GM12878 (cell line): ENCODE data around the gene DDX24. TPM values are rescaled to one million over a fixed set of nuclear protein-coding genes. Genes with fewer than 3 reads are reported as not detected.

Experiments used
- ATAC-seq: fragments of 200-7000 bp; cut with Tn5 transposase; 3 replicates; pipeline ENCODE4 v1.9.1; 2020; ENCODE audit warnings: mild to moderate bottlenecking, moderate library complexity
- BruUV-seq: library from RNA; stranded (reverse); fragments of 400-500 nt; replicated peaks from 2 replicates; lab custom pipeline; 2021; lab: Mats Ljungman, UMichigan
- CTCF ChIA-PET: fragments of 300-600 bp; sonication (Branson Sonifier 250); formaldehyde crosslinking; extraction: SDS; loops from one replicate; lab custom pipeline; 2021; ENCODE audit warnings: inconsistent platforms; lab: Yijun Ruan, JAX
- POLR2A ChIA-PET: fragments of 350-600 bp; formaldehyde crosslinking; extraction: SDS; loops from one replicate; lab custom pipeline; 2021; ENCODE audit warnings: inconsistent platforms; lab: Charles Lee
- RAD21 ChIA-PET: fragments of 300-600 bp; sonication (Branson Sonifier 250); formaldehyde crosslinking; loops from one replicate; lab custom pipeline; 2023; ENCODE audit warnings: antibody characterized with exemption; ENCODE audit not compliant: unreplicated experiment; lab: Charles Lee
- SMC1A ChIA-PET: fragments of 300-600 bp; sonication (Branson Sonifier 250); formaldehyde crosslinking; loops from one replicate; lab custom pipeline; 2023; ENCODE audit not compliant: unreplicated experiment, uncharacterized antibody; lab: Charles Lee
- DNase-seq: peaks from one replicate; pipeline ENCODE4 v3.0.0-alpha.2; 2011; ENCODE audit warnings: low read depth, low spot score
- FAIRE-seq: peaks from 3 replicates; lab custom pipeline; 2011; peaks lifted over from hg19 to GRCh38; lab: Jason Lieb, UNC
- H2AFZ ChIP-seq: 2 replicates; pipeline ENCODE4 v1.6.0; 2011; ENCODE audit warnings: low read depth, low read length, control low read depth; ENCODE audit not compliant: control insufficient read depth
- H3K27ac ChIP-seq: 2 replicates; pipeline ENCODE4 v1.5.1; 2011; ENCODE audit warnings: control low read depth; ENCODE audit not compliant: control insufficient read depth, insufficient read depth
- H3K27me3 ChIP-seq, 2 experiments: replicated peaks in 1 of 2; 2 replicates each; pipeline versions ENCODE4 v1.6.0 to v1.6.1; 2011; ENCODE audit warnings: low read length in 1 of 2; ENCODE audit not compliant: control insufficient read depth in 2 of 2, insufficient read depth in 2 of 2
- H3K36me3 ChIP-seq, 2 experiments: 2 replicates each; pipeline ENCODE4 v1.5.1; 2011; ENCODE audit warnings: low read length in 1 of 2; ENCODE audit not compliant: control insufficient read depth in 2 of 2, insufficient read depth in 2 of 2
- H3K4me1 ChIP-seq: 2 replicates; pipeline ENCODE4 v1.6.1; 2011; ENCODE audit warnings: mild to moderate bottlenecking, low read length, moderate library complexity, mixed read lengths; ENCODE audit not compliant: control insufficient read depth, insufficient read depth
- H3K4me2 ChIP-seq: 2 replicates; pipeline ENCODE4 v1.6.0; 2011; ENCODE audit warnings: control low read depth; ENCODE audit not compliant: control insufficient read depth, insufficient read depth
- H3K4me3 ChIP-seq: fragments of 200-600 bp; sonication (generic); 2 replicates; pipeline ENCODE4 v1.5.1; 2016
- H3K79me2 ChIP-seq: 2 replicates; pipeline ENCODE4 v1.6.0; 2011; ENCODE audit warnings: low read length; ENCODE audit not compliant: control insufficient read depth, insufficient read depth
- H3K9ac ChIP-seq: 2 replicates; pipeline ENCODE4 v1.8.0; 2011; ENCODE audit warnings: low read length, control low read depth, mixed read lengths; ENCODE audit not compliant: control insufficient read depth, insufficient read depth
- H3K9me3 ChIP-seq: replicated peaks from 3 replicates; pipeline ENCODE4 v1.5.1; 2011; ENCODE audit warnings: mild to moderate bottlenecking, low read length; ENCODE audit not compliant: control insufficient read depth, insufficient read depth
- H4K20me1 ChIP-seq: 2 replicates; pipeline ENCODE4 v1.6.0; 2011; ENCODE audit not compliant: control insufficient read depth, insufficient read depth
- BHLHE40 ChIP-seq, 2 experiments: fragments of 450-650 bp in 1 of 2; IDR thresholded peaks; 2 replicates each; pipeline ENCODE4 v1.6.1; 2011 to 2017; ENCODE audit warnings: low read depth in 2 of 2, borderline replicate concordance in 1 of 2, improper control_type of control experiment in 1 of 2, low read length in 1 of 2, mild to moderate bottlenecking in 1 of 2
- ESRRA ChIP-seq: IDR thresholded peaks from 2 replicates; pipeline ENCODE4 v1.6.1; 2012; ENCODE audit warnings: mild to moderate bottlenecking, low read length, improper control_type of control experiment
- NR2F1 ChIP-seq: fragments of 450-650 bp; conservative IDR thresholded peaks from 2 replicates; pipeline ENCODE4 v1.6.1; 2017; ENCODE audit warnings: mild to moderate bottlenecking
- SUPT20H ChIP-seq: IDR thresholded peaks from 2 replicates; pipeline ENCODE4 v1.6.1; 2011; ENCODE audit warnings: low read depth, mild to moderate bottlenecking, low read length, moderate library complexity, borderline replicate concordance; ENCODE audit not compliant: control insufficient read depth
- ZNF217 ChIP-seq: fragments of 450-650 bp; IDR thresholded peaks from 2 replicates; pipeline ENCODE4 v1.6.1; 2017; ENCODE audit warnings: antibody characterized with exemption, mild to moderate bottlenecking
- ZNF592 ChIP-seq: fragments of 450-650 bp; IDR thresholded peaks from 2 replicates; pipeline ENCODE4 v1.6.1; 2017; ENCODE audit warnings: mild to moderate bottlenecking, moderate library complexity
- WGBS: methylation state at CpG from one replicate; pipeline ENCODE4 v1.1.6; 2016; ENCODE audit warnings: low lambda C conversion rate; ENCODE audit not compliant: insufficient replicate concordance, insufficient coverage; ENCODE audit errors: missing lambda C conversion rate; 5-methylcytosine and 5-hydroxymethylcytosine counted together
- in situ Hi-C: fragments of 300-500 bp; cut with MboI; formaldehyde crosslinking; loops from 9 replicates; pipeline ENCODE4 v1.14.3; 2018; ENCODE audit warnings: mixed read lengths
- intact Hi-C: fragments of 100-400 bp; cut with micrococcal nuclease; formaldehyde crosslinking; loops from one replicate; pipeline ENCODE4 v1.14.2; 2022; ENCODE audit not compliant: unreplicated experiment
- polyA plus RNA-seq, 11 experiments: library from polyadenylated mRNA; depleted of rRNA in 4 of 11; unstranded in 6 of 11; stranded (reverse) in 5 of 11; fragments of >200 nt; fragmentation: Nextera tagmentation in 4 of 11; fragmentation: Illumina TruSeq in 1 of 11; extraction: Ambion mirVana in 4 of 11; extraction: Trizol in 1 of 11; gene quantifications; 1 replicate in 1 of 11; 2 replicates in 10 of 11; pipeline versions ENCODE4 v1.2.1 to v1.2.3, GENCODE V29; 2011 to 2016; ENCODE audit warnings: inconsistent platforms in 2 of 11, missing spikeins in 2 of 11, low read depth in 1 of 11
- total RNA-seq, 4 experiments: library from RNA; depleted of rRNA in 3 of 4; stranded (reverse); fragments of >200 nt in 3 of 4; fragmentation: Illumina TruSeq in 1 of 4; extraction: Trizol in 1 of 4; gene quantifications; 2 replicates each; pipeline versions ENCODE4 v1.2.1 to v1.2.3, GENCODE V29; 2013 to 2021

Gene DDX24
- total and polyA plus RNA-seq, 10 of the 15 experiments (the other 5 are each of a cell fraction or from before 2014, with no cell fraction given), result 137 to 266 (median 184) TPM

- TF ChIP-seq ZNF217, result peak; percentile 91; the same call in 1 of the 2 replicates
Measured at GRCh38 chr14:93999573-93999972, 81.4 kb downstream of the DDX24 start (continued).

GRCh38 chr14:93998871-93999403, 82.1 kb downstream of the DDX24 start:
- Histone ChIP-seq H3K36me3 (no peaks in the 10 kb centered on the region), H3K4me1 (peaks cover 26% of the 10 kb centered on the region), H3K4me2 (no peak overlapping the region), H2AFZ (no peak overlapping the region), H3K9me3 (no peaks in the 10 kb centered on the region), H3K27ac (no peak overlapping the region), H4K20me1 (no peaks in the 10 kb centered on the region), H3K9ac (no peak overlapping the region), H3K27me3 (no peaks in the 10 kb centered on the region), H3K79me2 (no peaks in the 10 kb centered on the region), H3K4me3 (no peak overlapping the region)
- ChIA-PET SMC1A (interaction anchor here (0.6 to 7.3 kb wide), 21 partner anchors 8 to 344 kb away, joined by 3 to 180 read pairs (median 6); partner anchors contain the start of gene ASB2), CTCF (interaction anchor here (0.6 to 16.9 kb wide), 22 partner anchors 8 to 822 kb away, joined by 3 to 541 read pairs (median 7); partner anchors contain the start of gene ASB2), POLR2A (interaction anchor here (1.0 to 3.4 kb wide), 13 partner anchors 8 to 59 kb away, joined by 3 to 33 read pairs (median 9); no protein-coding TSS in a partner anchor), RAD21 (interaction anchor here (0.9 to 9.3 kb wide), 15 partner anchors 9 to 138 kb away, joined by 3 to 344 read pairs (median 21); partner anchors contain the start of genes ASB2 and OTUB2)
- intact Hi-C loops (no loop called here), in situ Hi-C loops (no loop called here)
- BruUV-seq, result no TSS peak
- WGBS, result 62% methylated on average over 7 of the region's 7 CpGs
- ATAC-seq (peak; percentile 10; the same call in 2 of the 3 replicates), DNase-seq (no peak), FAIRE-seq (no peak)
- no peak for TF ChIP-seq SUPT20H
- TF ChIP-seq ESRRA, result peak; percentile 59; the same call in 1 of the 2 replicates
- TF ChIP-seq NR2F1, result peak; percentile 21; the same call in 1 of the 2 replicates
- TF ChIP-seq ZNF592, result 0 out of 2 replicates have a peak, but pooled peaks have one; percentile 5
- TF ChIP-seq BHLHE40 (IDR thresholded peaks at IDR 0.05; ENCODE audit: borderline replicate concordance in 1 of 2, low read depth in 2 of 2, low read length in 1 of 2), result peak in 1 of 2 experiments; percentile 40; a peak in 1 of 4 replicates

Other genes starting within 250 kb of the DDX24 start
Only the 7 nearest of the 10 such genes appear.
- 46.4 and 53.5 TPM in 2 replicates for gene ASB2, start 104.6 kb downstream of the DDX24 start, total RNA-seq (2014; rRNA removed)
- gene ASB2, start 104.6 kb downstream of the DDX24 start, total RNA-seq (2014; rRNA removed; fragmentation: Illumina TruSeq; extraction: Trizol), result 21.5 and 26.9 TPM in 2 replicates
- 40.0 and 40.4 TPM in 2 replicates for gene ASB2, start 104.6 kb downstream of the DDX24 start, total RNA-seq (2021)
- 8.5 and 16.9 TPM in 2 replicates for gene ASB2, start 104.6 kb downstream of the DDX24 start, polyA plus RNA-seq (2011; rRNA removed)
- gene ASB2, start 104.6 kb downstream of the DDX24 start, polyA plus RNA-seq (2014; fragmentation: Illumina TruSeq; extraction: Trizol), result 12.3 and 21.9 TPM in 2 replicates
- gene ASB2, start 104.6 kb downstream of the DDX24 start, polyA plus RNA-seq (2014; fragmentation: Nextera tagmentation; extraction: Ambion mirVana), result 1 to 10 TPM; 3.0 to 7.4 TPM
- 50.0 and 54.5 TPM in 2 replicates for gene ASB2, start 104.6 kb downstream of the DDX24 start, polyA plus RNA-seq (2014; rRNA removed)
- gene ASB2, start 104.6 kb downstream of the DDX24 start, polyA plus RNA-seq (2016; fragmentation: Nextera tagmentation; extraction: Ambion mirVana), result 10 to 100 TPM; 51.7 to 54.8 TPM
- not detected in 2 replicates for gene CCDC197, start 83.9 kb downstream of the DDX24 start, total RNA-seq (2014; rRNA removed)
- not detected in 2 replicates for gene CCDC197, start 83.9 kb downstream of the DDX24 start, total RNA-seq (2014; rRNA removed; fragmentation: Illumina TruSeq; extraction: Trizol)
- not detected in 2 replicates for gene CCDC197, start 83.9 kb downstream of the DDX24 start, total RNA-seq (2021)
- gene CCDC197, start 83.9 kb downstream of the DDX24 start, polyA plus RNA-seq (2011; rRNA removed), result 0.12 and 0.16 TPM in 2 replicates
- not detected in 2 replicates for gene CCDC197, start 83.9 kb downstream of the DDX24 start, polyA plus RNA-seq (2014; fragmentation: Illumina TruSeq; extraction: Trizol)
- gene CCDC197, start 83.9 kb downstream of the DDX24 start, polyA plus RNA-seq (2014; fragmentation: Nextera tagmentation; extraction: Ambion mirVana), result not detected
- not detected in 2 replicates for gene CCDC197, start 83.9 kb downstream of the DDX24 start, polyA plus RNA-seq (2014; rRNA removed)
- not detected for gene CCDC197, start 83.9 kb downstream of the DDX24 start, polyA plus RNA-seq (2016; fragmentation: Nextera tagmentation; extraction: Ambion mirVana)
- 0.49 and 0.56 TPM in 2 replicates for gene OTUB2, start 54.9 kb downstream of the DDX24 start, total RNA-seq (2014; rRNA removed)
- gene OTUB2, start 54.9 kb downstream of the DDX24 start, total RNA-seq (2014; rRNA removed; fragmentation: Illumina TruSeq; extraction: Trizol), result 0.40 and 0.46 TPM in 2 replicates
- gene OTUB2, start 54.9 kb downstream of the DDX24 start, total RNA-seq (2021), result 0.46 and 0.77 TPM in 2 replicates
- 0.36 and 0.48 TPM in 2 replicates for gene OTUB2, start 54.9 kb downstream of the DDX24 start, polyA plus RNA-seq (2011; rRNA removed)
- gene OTUB2, start 54.9 kb downstream of the DDX24 start, polyA plus RNA-seq (2014; fragmentation: Illumina TruSeq; extraction: Trizol), result 0.41 and 0.47 TPM in 2 replicates
- under 1 TPM; 0.05 to 0.18 TPM for gene OTUB2, start 54.9 kb downstream of the DDX24 start, polyA plus RNA-seq (2014; fragmentation: Nextera tagmentation; extraction: Ambion mirVana)
- gene OTUB2, start 54.9 kb downstream of the DDX24 start, polyA plus RNA-seq (2014; rRNA removed), result 0.26 and 0.49 TPM in 2 replicates
- gene OTUB2, start 54.9 kb downstream of the DDX24 start, polyA plus RNA-seq (2016; fragmentation: Nextera tagmentation; extraction: Ambion mirVana), result under 1 TPM; 0.25 to 0.82 TPM
- gene IFI27L1, start 108 bp upstream of the DDX24 start, total RNA-seq (2014; rRNA removed), result 22.0 and 29.9 TPM in 2 replicates
- 22.5 and 28.1 TPM in 2 replicates for gene IFI27L1, start 108 bp upstream of the DDX24 start, total RNA-seq (2014; rRNA removed; fragmentation: Illumina TruSeq; extraction: Trizol)
- gene IFI27L1, start 108 bp upstream of the DDX24 start, total RNA-seq (2021), result 34.7 TPM in 2 replicates
- 17.5 and 22.1 TPM in 2 replicates for gene IFI27L1, start 108 bp upstream of the DDX24 start, polyA plus RNA-seq (2011; rRNA removed)
- 10.1 and 17.4 TPM in 2 replicates for gene IFI27L1, start 108 bp upstream of the DDX24 start, polyA plus RNA-seq (2014; fragmentation: Illumina TruSeq; extraction: Trizol)
- gene IFI27L1, start 108 bp upstream of the DDX24 start, polyA plus RNA-seq (2014; fragmentation: Nextera tagmentation; extraction: Ambion mirVana), result 10 to 100 TPM; 27.3 to 28.2 TPM
- 28.0 and 33.0 TPM in 2 replicates for gene IFI27L1, start 108 bp upstream of the DDX24 start, polyA plus RNA-seq (2014; rRNA removed)
- gene IFI27L1, start 108 bp upstream of the DDX24 start, polyA plus RNA-seq (2016; fragmentation: Nextera tagmentation; extraction: Ambion mirVana), result 10 to 100 TPM; 34.3 to 38.8 TPM
- gene IFI27, start 29.5 kb upstream of the DDX24 start, total RNA-seq (2014; rRNA removed), result 1.6 TPM in 2 replicates
- 0.97 and 1.4 TPM in 2 replicates for gene IFI27, start 29.5 kb upstream of the DDX24 start, total RNA-seq (2014; rRNA removed; fragmentation: Illumina TruSeq; extraction: Trizol)
- gene IFI27, start 29.5 kb upstream of the DDX24 start, total RNA-seq (2021), result 2.0 and 2.9 TPM in 2 replicates
- gene IFI27, start 29.5 kb upstream of the DDX24 start, polyA plus RNA-seq (2011; rRNA removed), result 31.3 and 45.5 TPM in 2 replicates
- 1.1 and 1.5 TPM in 2 replicates for gene IFI27, start 29.5 kb upstream of the DDX24 start, polyA plus RNA-seq (2014; fragmentation: Illumina TruSeq; extraction: Trizol)
- gene IFI27, start 29.5 kb upstream of the DDX24 start, polyA plus RNA-seq (2014; fragmentation: Nextera tagmentation; extraction: Ambion mirVana), result 1 to 10 TPM; 3.7 to 4.7 TPM
- gene IFI27, start 29.5 kb upstream of the DDX24 start, polyA plus RNA-seq (2014; rRNA removed), result 1.3 TPM in 2 replicates
- 1 to 10 TPM; 3.8 to 5.2 TPM for gene IFI27, start 29.5 kb upstream of the DDX24 start, polyA plus RNA-seq (2016; fragmentation: Nextera tagmentation; extraction: Ambion mirVana)
- 109 and 134 TPM in 2 replicates for gene IFI27L2, start 48.4 kb upstream of the DDX24 start, total RNA-seq (2014; rRNA removed)
- 46.9 and 54.2 TPM in 2 replicates for gene IFI27L2, start 48.4 kb upstream of the DDX24 start, total RNA-seq (2014; rRNA removed; fragmentation: Illumina TruSeq; extraction: Trizol)
- gene IFI27L2, start 48.4 kb upstream of the DDX24 start, total RNA-seq (2021), result 59.5 and 66.9 TPM in 2 replicates
- 21.0 and 41.9 TPM in 2 replicates for gene IFI27L2, start 48.4 kb upstream of the DDX24 start, polyA plus RNA-seq (2011; rRNA removed)
- 8.9 and 31.9 TPM in 2 replicates for gene IFI27L2, start 48.4 kb upstream of the DDX24 start, polyA plus RNA-seq (2014; fragmentation: Illumina TruSeq; extraction: Trizol)
- gene IFI27L2, start 48.4 kb upstream of the DDX24 start, polyA plus RNA-seq (2014; fragmentation: Nextera tagmentation; extraction: Ambion mirVana), result 10 to 100 TPM; 26.6 to 61.2 TPM
- 121 and 126 TPM in 2 replicates for gene IFI27L2, start 48.4 kb upstream of the DDX24 start, polyA plus RNA-seq (2014; rRNA removed)
- 10 to 100 TPM; 80.4 to 81.8 TPM for gene IFI27L2, start 48.4 kb upstream of the DDX24 start, polyA plus RNA-seq (2016; fragmentation: Nextera tagmentation; extraction: Ambion mirVana)
- gene PPP4R4, start 93.1 kb upstream of the DDX24 start, total RNA-seq (2014; rRNA removed), result 0.06 and 0.22 TPM in 2 replicates
- 0.13 and 0.28 TPM in 2 replicates for gene PPP4R4, start 93.1 kb upstream of the DDX24 start, total RNA-seq (2014; rRNA removed; fragmentation: Illumina TruSeq; extraction: Trizol)
- gene PPP4R4, start 93.1 kb upstream of the DDX24 start, total RNA-seq (2021), result 0.13 TPM in 1 of 2 replicates, not detected in the other
- gene PPP4R4, start 93.1 kb upstream of the DDX24 start, polyA plus RNA-seq (2011; rRNA removed), result 0.10 and 0.13 TPM in 2 replicates
- gene PPP4R4, start 93.1 kb upstream of the DDX24 start, polyA plus RNA-seq (2014; fragmentation: Illumina TruSeq; extraction: Trizol), result 0.01 TPM in 1 of 2 replicates, not detected in the other
- gene PPP4R4, start 93.1 kb upstream of the DDX24 start, polyA plus RNA-seq (2014; fragmentation: Nextera tagmentation; extraction: Ambion mirVana), result under 1 TPM in 1 of 2 experiments, not detected in 1; 0.02 TPM
- not detected in 2 replicates for gene PPP4R4, start 93.1 kb upstream of the DDX24 start, polyA plus RNA-seq (2014; rRNA removed)
- not detected for gene PPP4R4, start 93.1 kb upstream of the DDX24 start, polyA plus RNA-seq (2016; fragmentation: Nextera tagmentation; extraction: Ambion mirVana)